Motor neuron (in vitro differentiated cells): ENCODE results near the gene ZGLP1. TPM values are rescaled to one million over a fixed set of nuclear protein-coding genes. Genes with fewer than 3 reads are reported as not detected.

Experiments used
- ATAC-seq, 8 experiments: fragments of 200-7000 bp; cut with Tn5 transposase; replicated peaks in 6 of 8; 2 replicates each; pipeline ENCODE4 v1.8.0; 2021; ENCODE audit warnings: mild to moderate bottlenecking in 8 of 8, moderate library complexity in 8 of 8
- H3K27ac ChIP-seq, 2 donors: fragments of 250-450 bp; sonication (Bioruptor Pico); 2 replicates each; pipeline ENCODE4 v1.9.0; 2021; ENCODE audit warnings: antibody characterized with exemption in 2 of 2, mild to moderate bottlenecking in 2 of 2, moderate library complexity in 1 of 2
- H3K4me1 ChIP-seq, 2 donors: fragments of 250-450 bp; sonication (Bioruptor Pico); replicated peaks in 1 of 2; 2 replicates each; pipeline ENCODE4 v1.6.1; 2021; ENCODE audit warnings: antibody characterized with exemption in 2 of 2, mild to moderate bottlenecking in 2 of 2, moderate library complexity in 1 of 2
- H3K4me3 ChIP-seq, 5 donors: fragments of 250-450 bp; sonication (Bioruptor Pico); 2 replicates each; pipeline ENCODE4 v1.9.0; 2021; ENCODE audit warnings: antibody characterized with exemption in 5 of 5, mild to moderate bottlenecking in 5 of 5, moderate library complexity in 4 of 5
- WGBS, 10 experiments: fragments of 450-650 bp; shearing (Covaris generic); methylation state at CpG; one replicate each; pipeline ENCODE4 v1.0.0; 2022; 5-methylcytosine and 5-hydroxymethylcytosine counted together
- in situ Hi-C, 9 experiments: fragments of 400-800 bp; cut with MboI; loops; one replicate each; pipeline ENCODE4 v1.15.0; 2021; ENCODE audit warnings: low sequenced_read_pairs in 9 of 9, low pct_unique_long_range_greater_than_20kb in 2 of 9; ENCODE audit not compliant: unreplicated experiment in 9 of 9
- total RNA-seq, 8 experiments: library from RNA; unstranded; fragments of 300-600 nt; gene quantifications; 2 replicates each; pipeline versions ENCODE4 v1.2.3 to v1.2.4, GENCODE V29; 2022

The ZGLP1 gene
- total RNA-seq, 8 experiments from 2014 or later: 3.4 to 7.2 (median 4.4) TPM

DNA sequence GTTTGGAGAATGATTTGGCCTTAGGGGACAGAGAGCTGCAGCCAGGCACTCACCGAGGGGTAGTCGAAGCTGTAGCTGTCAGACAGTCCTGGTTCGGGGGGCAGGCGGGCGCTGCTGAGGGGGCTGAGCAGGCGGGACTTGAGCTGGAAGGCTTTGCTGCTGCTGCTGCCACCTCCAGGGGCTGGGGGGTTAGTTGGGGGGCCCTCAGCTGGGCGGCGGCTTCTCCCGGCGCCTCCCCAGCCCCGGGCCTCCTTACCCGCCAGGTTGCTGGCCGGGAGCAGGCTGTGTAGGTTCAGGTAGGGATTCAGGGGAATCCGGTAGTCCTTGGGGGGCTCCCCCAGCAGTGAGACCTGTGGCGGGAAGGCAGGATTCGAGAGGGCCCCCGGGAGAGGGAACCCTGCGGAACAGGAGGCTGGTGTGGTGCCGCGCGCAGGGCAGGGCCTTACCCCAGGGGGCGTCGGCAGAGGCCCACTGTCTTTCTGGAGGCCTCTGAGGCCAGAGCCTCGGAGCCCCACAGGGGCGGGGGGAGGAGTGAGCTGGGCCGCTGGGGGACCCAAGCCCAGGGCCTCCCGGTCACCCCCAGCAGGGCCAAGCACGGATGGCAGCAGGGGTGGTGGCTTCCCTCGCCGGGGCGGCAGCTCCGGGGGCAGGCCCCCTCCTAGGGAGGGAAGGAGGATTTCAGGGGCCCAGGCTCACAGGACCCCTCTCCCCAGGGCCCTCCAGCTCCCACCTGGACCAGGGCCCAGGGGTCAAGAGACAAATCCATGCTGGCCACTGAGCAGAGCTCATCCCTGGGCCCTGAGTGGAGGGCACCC lies 11.2 kb upstream of the ZGLP1 start:
- ATAC-seq: peak in 1 of 8 experiments; percentile 12
- H3K27ac ChIP-seq: no peak overlapping the region
- no peak overlapping the region for H3K4me3 ChIP-seq
- peaks cover 3 to 4% of the 10 kb centered on the region in 2 donors for H3K4me1 ChIP-seq
- no CpG with 5 or more reads among the region's 32 CpGs for WGBS, 10 experiments
- in situ Hi-C loops: no loop called here

DNA sequence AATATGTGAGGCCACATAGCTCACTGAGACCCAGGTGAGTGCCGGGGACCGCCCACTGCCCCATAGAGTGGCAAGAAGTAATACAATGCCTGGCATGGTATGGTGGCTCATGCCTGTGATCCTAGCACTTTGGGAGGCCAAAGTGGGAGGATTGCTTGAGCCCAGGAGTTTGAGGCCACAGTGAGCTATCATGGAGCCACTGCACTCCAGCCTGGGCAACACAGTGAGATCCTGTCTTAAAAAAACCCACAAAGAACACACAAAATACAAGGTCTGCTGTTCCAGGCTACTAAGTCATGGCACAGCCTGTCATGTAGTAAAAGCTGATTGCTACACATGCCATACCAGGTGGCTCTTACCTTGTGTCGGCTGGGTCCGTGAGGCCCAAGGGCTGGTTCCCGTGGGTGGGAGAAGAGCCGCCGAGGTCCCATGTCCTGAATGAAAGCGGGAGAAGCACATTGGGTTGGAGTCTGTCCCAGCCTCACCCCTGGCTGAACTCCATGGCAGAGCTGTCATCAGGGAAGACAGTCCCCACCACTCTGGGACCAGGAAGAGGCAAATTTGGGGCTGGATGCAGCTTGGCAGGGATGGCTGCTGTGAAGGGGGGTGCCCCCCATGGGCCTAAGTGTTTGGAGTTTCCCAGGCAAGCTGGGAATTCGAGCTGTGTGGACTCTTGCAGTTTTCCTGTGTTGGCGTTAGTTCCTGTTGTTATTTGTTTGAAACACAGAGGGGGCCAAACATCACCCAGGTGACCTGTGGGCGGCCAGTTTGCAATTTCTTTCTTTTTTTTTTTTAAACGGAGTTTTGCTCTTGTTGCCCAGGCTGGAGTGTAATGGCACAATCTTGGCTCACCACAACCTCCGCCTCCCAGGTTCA lies 9.4 kb upstream of the ZGLP1 start:
- in situ Hi-C loops: no loop called here
- WGBS, 10 experiments: 80 to 100% (median 91%) methylated on average over 2 to 6 of the region's 13 CpGs; no CpG with 5 or more reads in 3 of the 10 experiments
- H3K4me1 ChIP-seq: peaks cover 7 to 11% of the 10 kb centered on the region in 2 donors
- H3K27ac ChIP-seq: no peak overlapping the region
- no peak for ATAC-seq
- H3K4me3 ChIP-seq: no peak overlapping the region

DNA sequence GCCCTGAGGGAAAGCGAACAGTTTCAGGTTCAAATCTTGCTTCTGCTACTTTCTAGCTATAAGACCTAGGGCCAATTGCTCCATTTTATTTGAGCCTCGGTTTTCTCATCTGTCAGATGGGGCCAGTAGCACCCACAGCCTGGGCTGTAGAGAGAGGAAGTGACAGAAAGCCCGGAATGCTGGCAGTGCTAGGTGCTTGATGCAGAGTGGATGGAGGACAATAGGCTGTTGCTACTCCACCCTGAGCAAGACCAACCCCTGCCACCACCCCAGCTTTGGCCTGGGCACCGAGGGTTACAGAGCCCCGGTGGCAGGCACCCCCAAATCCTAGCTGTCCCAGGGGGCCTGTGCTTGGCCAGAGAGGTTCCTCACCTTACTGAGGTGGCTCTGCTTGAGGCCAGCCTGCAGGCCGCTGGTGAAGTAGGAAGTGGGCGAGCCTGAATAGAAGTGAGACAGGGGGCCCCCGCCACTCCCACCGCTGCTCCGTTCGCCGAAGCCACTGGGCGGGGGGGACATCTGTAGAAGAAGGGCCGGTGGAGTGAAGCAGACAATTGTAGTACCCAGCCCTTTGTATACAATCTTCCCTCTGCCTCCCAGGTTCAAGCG lies 8.3 kb upstream of the ZGLP1 start:
- H3K4me3 ChIP-seq: no peak overlapping the region
- WGBS, 10 experiments: 92 to 100% (median 100%) methylated on average over 1 to 4 of the region's 15 CpGs; no CpG with 5 or more reads in 5 of the 10 experiments
- ATAC-seq: no peak
- in situ Hi-C loops: no loop called here
- no peak overlapping the region for H3K27ac ChIP-seq
- peaks cover 7 to 11% of the 10 kb centered on the region in 2 donors for H3K4me1 ChIP-seq

DNA sequence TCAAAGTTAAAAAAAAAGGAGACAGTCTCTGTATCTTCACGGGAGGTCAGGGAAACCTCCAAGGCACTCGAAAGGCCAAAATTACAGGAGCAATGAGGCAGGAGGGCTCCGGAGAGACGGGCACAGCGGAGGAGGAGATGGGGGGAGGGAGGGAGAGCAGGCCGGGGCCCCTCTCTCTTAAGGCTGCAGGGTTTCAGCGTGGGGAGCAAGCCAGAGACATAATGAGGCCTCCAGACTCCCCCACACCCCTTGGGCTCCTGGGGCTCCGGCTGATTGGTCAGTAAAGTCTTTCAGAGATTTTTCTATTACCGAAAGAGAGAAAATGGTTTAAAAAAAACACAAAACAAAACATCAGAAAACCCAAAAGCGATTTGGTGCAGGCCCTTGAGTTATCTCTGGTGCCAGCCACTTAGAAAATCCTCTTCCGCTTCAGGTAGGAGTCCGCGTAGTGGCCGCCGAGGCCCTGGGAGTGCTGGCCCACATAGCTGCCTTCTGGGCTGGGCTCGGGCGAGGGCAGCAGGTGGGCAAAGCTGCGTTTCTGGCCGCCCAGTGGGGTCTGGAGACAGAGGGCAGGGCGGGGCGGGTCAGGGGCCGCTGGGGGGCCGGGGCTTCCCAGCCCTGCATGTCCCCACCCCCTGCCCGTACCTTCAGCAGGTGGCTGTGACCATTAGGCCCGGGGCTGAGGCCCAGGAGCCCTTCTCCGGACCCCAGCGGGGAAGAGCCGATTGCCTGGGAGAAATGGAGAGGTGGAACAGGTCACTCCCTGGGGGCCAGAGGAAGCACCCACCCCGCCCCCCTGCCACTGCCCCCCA lies 7.6 kb upstream of the ZGLP1 start:
- Histone ChIP-seq H3K27ac (no peak overlapping the region), H3K4me3 (no peak overlapping the region), H3K4me1 (peaks cover 7 to 11% of the 10 kb centered on the region in 2 donors)
- 70 to 100% (median 97%) methylated on average over 1 to 7 of the region's 29 CpGs; no CpG with 5 or more reads in 3 of the 10 experiments for WGBS, 10 experiments
- in situ Hi-C loops: no loop called here
- no peak for ATAC-seq

DNA sequence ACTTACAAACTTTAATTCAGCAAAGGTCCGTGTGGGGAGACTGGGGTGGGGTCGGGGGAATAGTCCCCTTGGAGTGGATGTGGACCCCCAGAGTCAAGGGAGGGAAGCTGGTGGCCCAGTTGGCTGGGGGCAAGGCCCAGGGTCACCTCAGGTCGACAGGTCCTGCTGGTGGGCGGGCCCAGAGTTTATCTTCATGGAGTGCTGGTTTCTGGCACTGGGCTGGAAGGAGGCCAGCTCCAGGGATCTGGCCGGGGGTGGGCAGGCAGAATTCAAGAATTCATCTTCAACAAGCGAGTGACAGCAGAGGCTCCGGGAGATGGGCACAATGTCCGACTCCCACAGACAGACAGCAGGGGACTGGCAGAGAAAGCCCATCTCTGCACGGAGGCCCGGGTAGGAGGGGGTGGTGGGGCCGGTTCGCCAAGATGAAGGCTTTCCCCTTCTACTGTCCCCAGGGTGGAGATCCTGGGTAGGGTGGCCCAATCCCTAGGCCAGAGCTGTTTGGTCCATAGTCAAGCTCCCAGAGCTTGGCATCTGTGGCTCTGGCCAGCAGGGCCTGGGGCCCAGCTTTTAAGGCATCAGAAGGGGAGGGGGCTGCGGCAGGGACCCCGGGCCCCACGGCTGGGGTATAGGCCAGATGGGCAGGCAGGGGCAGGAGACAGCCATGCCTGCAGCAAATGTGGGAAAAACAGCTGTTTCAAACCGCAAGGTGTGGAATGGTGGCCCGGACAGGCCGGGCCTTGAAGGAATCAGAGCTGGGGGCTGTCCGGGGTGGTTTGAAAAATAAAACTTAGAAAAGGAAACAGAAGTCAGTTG lies 6.8 kb upstream of the ZGLP1 start:
- 40 to 100% (median 93%) methylated on average over 1 to 5 of the region's 19 CpGs; no CpG with 5 or more reads in 2 of the 10 experiments for WGBS, 10 experiments
- no peak overlapping the region for H3K27ac ChIP-seq
- in situ Hi-C loops: no loop called here
- ATAC-seq: peak in 6 of 8 experiments; percentile 2 to 32 (median 20)
- H3K4me1 ChIP-seq: peaks cover 7 to 11% of the 10 kb centered on the region in 2 donors
- H3K4me3 ChIP-seq: peak overlapping the region in 4 of 5 donors; percentile 67 to 96 (median 90)

DNA sequence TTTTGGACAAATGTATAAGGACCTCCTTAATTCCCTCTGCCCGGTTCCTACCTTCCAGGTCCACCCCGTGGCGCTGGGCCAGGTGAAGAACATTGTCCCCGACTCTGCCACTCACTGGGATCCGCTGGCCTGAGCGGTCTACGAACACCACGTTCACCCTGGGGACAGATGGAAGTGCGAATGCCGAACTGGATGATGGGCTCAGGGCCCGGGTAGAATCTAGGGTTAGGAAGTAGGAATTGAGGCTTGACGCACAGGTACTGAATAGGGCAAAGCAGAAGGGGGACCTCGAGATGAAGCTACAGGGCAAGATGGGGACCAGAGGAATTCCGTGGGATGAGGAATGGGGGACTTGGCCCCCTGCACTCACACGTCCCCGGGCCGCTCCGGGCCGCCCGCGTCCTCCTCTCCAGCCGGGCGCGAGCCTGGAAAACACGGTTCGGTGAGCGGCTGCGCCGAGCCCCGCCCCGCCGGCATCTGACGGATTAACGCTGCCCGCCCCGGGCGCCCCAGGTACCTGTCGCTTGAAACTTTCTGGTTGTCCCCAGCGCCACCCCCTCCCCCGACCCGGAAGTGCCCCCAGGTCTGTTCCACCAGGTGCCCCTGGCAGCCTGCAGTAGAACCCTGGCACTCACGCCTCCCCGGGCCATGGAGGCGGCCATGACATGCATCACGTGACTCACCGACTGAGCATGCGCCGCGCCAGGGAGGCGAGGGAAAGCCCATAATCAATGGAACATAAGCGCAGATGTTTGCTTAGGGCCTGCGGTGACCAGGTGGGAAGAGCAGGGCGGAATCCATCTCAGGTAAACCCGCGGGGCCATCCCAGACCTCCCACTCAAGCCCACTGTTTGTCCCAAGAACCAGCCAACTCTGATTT lies 6.0 kb upstream of the ZGLP1 start, which contains the start of gene FDX2:
Gene FDX2 (minus strand): TSS at position 681 of the 880 bp plus-strand sequence. CDS start 19 bp downstream, at position 662.
- H3K4me3 ChIP-seq: peak within 1 kb of the TSS; percentile 67 to 97 (median 95)
- H3K27ac ChIP-seq: peak within 1 kb of the TSS; percentile 25 to 26
- ATAC-seq: peak; percentile 89 to 92 (median 90)
- in situ Hi-C loops: no loop called here
- WGBS, 10 experiments: 0 to 4% (median 0%) methylated on average over 1 to 15 of the region's 55 CpGs; no CpG with 5 or more reads in 4 of the 10 experiments
- peaks cover 7 to 11% of the 10 kb centered on the region in 2 donors for H3K4me1 ChIP-seq

DNA sequence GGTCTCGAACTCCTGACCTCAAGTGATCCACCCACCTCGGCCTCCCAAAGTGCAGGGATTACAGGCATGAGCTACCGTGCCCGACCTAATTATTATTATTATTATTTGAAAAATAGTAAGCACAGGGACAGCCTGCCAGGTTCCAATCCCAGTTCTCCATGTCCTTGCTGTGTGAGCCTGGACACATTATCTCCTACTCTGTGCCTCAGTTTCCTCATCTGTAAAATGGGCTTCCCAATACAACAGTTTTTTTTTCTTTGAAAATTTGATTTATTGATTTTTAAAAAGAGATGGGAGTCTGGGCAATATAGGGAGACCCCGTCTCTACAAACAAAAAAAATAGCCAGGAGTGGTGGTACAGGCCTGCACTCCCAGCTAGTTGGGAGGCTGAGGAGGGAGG lies 3.3 kb downstream of the ZGLP1 start:
- in situ Hi-C loops: no loop called here

DNA sequence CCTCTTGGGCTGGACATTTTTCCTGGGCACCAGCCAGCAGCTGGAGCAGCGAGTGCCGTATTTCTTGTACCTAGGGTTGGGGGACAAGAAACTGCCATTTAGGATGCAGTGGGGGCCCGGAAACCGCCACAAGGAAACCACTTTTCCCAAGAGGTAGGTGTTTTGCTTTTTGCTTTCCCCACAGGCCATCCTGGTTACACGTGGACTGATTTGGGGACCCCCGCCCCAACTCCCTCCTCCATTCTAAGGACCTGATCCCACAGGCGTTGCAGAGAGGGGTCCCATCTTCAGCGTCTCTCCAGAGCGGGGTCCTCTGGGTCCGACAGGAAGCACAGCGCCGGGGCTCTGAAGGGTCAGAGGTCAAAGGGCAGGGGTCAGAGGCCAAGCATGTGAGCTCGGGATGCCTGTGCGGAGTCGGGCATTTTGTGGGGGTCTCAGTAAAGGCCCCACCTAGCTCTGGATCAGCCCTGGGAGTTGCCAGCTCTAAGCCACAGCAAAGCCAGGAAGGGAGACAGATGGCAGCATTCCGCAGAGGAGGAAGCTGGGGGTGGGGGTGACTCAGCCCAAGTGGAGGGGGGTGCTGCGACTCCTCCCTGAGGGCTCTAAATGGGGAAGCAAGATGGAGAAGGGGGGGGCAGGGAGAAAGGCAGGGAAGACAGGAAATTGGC lies 4.3 kb downstream of the ZGLP1 start:
- no peaks in the 10 kb centered on the region for H3K4me1 ChIP-seq
- in situ Hi-C loops: no loop called here
- no peak overlapping the region for H3K27ac ChIP-seq
- no peak overlapping the region for H3K4me3 ChIP-seq
- 60 to 100% (median 90%) methylated on average over 1 to 5 of the region's 17 CpGs; no CpG with 5 or more reads in 5 of the 10 experiments for WGBS, 10 experiments
- no peak for ATAC-seq

More for the DNA sequence above, 3.3 kb downstream of the ZGLP1 start:
- no peak overlapping the region for H3K4me3 ChIP-seq
- ATAC-seq: no peak
- H3K4me1 ChIP-seq: no peaks in the 10 kb centered on the region
- WGBS, 10 experiments: 81 to 100% (median 92%) methylated on average over 1 to 5 of the region's 5 CpGs; no CpG with 5 or more reads in 5 of the 10 experiments
- H3K27ac ChIP-seq: no peak overlapping the region

DNA sequence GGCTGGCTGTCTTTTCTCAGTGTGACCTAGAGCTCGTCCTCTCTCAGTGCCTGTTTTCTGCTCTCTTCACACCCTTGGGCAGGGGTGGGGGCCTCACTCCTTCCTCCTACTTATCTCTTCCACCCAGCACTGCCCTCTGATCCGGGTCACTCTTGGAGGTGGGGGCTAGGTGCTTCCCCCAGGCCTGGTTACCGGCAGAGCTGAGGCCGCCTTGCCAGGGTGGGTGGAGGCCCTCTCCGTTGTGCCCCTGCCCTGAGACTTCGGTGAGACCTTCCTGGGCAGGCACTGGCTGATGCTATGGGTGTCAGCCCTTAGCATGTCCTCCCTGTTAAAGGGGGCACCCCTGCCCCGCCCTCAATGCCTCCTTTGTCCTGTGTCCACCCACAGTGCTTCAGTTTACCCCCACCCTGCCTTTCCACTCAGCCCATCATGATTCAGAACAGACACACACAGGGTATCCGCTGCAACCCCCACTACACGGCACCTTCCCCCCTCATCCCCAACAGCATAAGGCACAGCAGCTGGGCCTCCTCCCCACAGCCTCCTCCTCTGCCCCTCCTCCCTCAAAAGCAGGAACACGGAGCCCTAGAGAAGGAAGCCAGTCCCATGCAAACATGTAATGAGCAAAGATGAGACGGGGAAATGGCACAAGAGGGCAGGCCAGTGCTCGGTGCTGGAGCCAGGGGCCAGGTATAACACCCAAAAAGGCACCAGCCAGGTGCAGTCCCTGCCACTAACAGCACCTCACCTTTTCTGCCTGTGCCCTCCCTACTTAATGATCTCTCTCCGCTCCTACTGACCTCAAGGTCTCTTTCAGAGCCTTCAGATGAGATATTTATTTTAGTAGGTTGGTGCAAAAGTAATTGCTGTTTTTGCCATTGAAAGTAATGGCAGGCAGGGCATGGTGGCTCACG lies 9.8 kb downstream of the ZGLP1 start:
- 20 to 79% (median 46%) methylated on average over 1 to 4 of the region's 14 CpGs; no CpG with 5 or more reads in 2 of the 10 experiments for WGBS, 10 experiments
- Histone ChIP-seq H3K27ac (no peak overlapping the region), H3K4me3 (no peak overlapping the region), H3K4me1 (peaks cover 9 to 12% of the 10 kb centered on the region in 2 donors)
- in situ Hi-C loops: no loop called here
- peak in 1 of 8 experiments; percentile 13 for ATAC-seq
